Prostate gland (tissue), 2 donors: ENCODE data around the gene SLC16A12.

Source experiments
- CTCF ChIP-seq, 4 experiments: fragments of 200-600 bp in 2 of 4; fragments of 450-650 bp in 2 of 4; sonication (generic) in 2 of 4; IDR thresholded peaks; 1 replicate in 3 of 4; 2 replicates in 1 of 4; pipeline ENCODE4 v1.5.1; 2016 to 2019; ENCODE audit warnings: antibody characterized with exemption in 4 of 4, mild to moderate bottlenecking in 2 of 4, moderate library complexity in 2 of 4
- POLR2A ChIP-seq: fragments of 450-650 bp; IDR thresholded peaks from one replicate; pipeline ENCODE4 v1.6.1; 2016; ENCODE audit warnings: antibody characterized with exemption, mild to moderate bottlenecking
- POLR2AphosphoS5 ChIP-seq: sonication (generic); formaldehyde crosslinking; IDR thresholded peaks from one replicate; pipeline ENCODE4 v1.6.1; 2017; ENCODE audit warnings: antibody characterized with exemption

DNA sequence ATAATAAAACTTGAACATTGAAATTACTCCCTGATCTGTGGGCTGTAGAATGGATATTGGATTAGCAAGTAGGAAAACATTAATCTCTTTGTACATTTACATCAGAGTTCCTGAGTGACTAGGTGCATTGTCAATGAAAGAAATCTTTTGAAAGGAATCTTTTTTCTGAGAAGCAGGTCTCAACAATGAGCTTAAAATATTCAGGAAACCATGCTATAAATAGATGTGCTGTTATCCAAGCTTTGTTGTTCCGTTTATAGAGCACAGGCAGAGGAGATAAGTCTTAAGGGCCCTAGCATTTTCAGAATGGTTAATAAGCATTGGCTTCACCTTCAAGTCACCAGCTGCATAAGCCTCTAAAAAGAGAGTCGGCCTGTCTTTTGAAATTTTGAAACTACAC, 41.3 kb upstream of the SLC16A12 start:
- TF ChIP-seq CTCF (IDR thresholded peaks at IDR 0.05) (no peak), POLR2AphosphoS5 (no peak), POLR2A (no peak)
